Neural cell (in vitro differentiated cells): ENCODE measurements around the gene SNX22. TPM values are rescaled to one million over a fixed set of nuclear protein-coding genes. Genes with fewer than 3 reads are reported as not detected.
A peak's percentile ranks its signal among the peaks of the same experiment; 100 is the strongest.

ENCODE experiments used
- H2AFZ ChIP-seq: fragments of 200-600, 300-800 bp; sonication (generic), shearing (Covaris generic); 2 replicates; pipeline ENCODE4 v1.6.0; 2014; ENCODE audit warnings: low read depth, mild to moderate bottlenecking, antibody characterized with exemption, low read length, moderate library complexity
- H3F3A ChIP-seq: fragments of 200-600 bp; shearing (Covaris generic); 2 replicates; pipeline ENCODE4 v1.6.1; 2016; ENCODE audit warnings: mild to moderate bottlenecking, moderate library complexity, mixed read lengths, antibody characterized with exemption, low read length; ENCODE audit not compliant: insufficient read depth, poor library complexity, severe bottlenecking
- H3K27ac ChIP-seq: fragments of 200-600, 300-800 bp; sonication (generic), shearing (Covaris generic); 2 replicates; pipeline ENCODE4 v1.5.1; 2014; ENCODE audit warnings: mild to moderate bottlenecking, low read length, moderate library complexity
- H3K27me3 ChIP-seq: fragments of 300-800, 200-600 bp; sonication (generic), shearing (Covaris generic); 2 replicates; pipeline ENCODE4 v1.6.0; 2014; ENCODE audit warnings: mild to moderate bottlenecking, low read depth, low read length, moderate library complexity; ENCODE audit not compliant: insufficient read depth
- H3K36me3 ChIP-seq: fragments of 300-800, 200-600 bp; sonication (generic), shearing (Covaris generic); 2 replicates; pipeline ENCODE4 v1.5.1; 2014; ENCODE audit warnings: mild to moderate bottlenecking, antibody characterized with exemption, low read length, moderate library complexity; ENCODE audit not compliant: insufficient read depth
- H3K4me2 ChIP-seq: fragments of 300-800, 200-600 bp; sonication (generic), shearing (Covaris generic); 2 replicates; pipeline ENCODE4 v1.6.0; 2014; ENCODE audit warnings: mild to moderate bottlenecking, low read length
- H3K4me3 ChIP-seq: fragments of 300-800, 200-600 bp; sonication (generic), shearing (Covaris generic); 2 replicates; pipeline ENCODE4 v1.5.1; 2014; ENCODE audit warnings: mild to moderate bottlenecking, low read length, moderate library complexity
- H3K79me2 ChIP-seq: fragments of 200-600 bp; shearing (Covaris generic); replicated peaks from 2 replicates; pipeline ENCODE4 v1.6.0; 2014; ENCODE audit warnings: mild to moderate bottlenecking, low read length, moderate library complexity; ENCODE audit not compliant: insufficient read depth
- H3K9ac ChIP-seq: fragments of 300-800, 200-600 bp; sonication (generic), shearing (Covaris generic); 2 replicates; pipeline ENCODE4 v1.6.1; 2016; ENCODE audit warnings: mild to moderate bottlenecking, low read length, mixed read lengths
- H3K9me2 ChIP-seq: fragments of 200-600 bp; shearing (Covaris generic); 2 replicates; pipeline ENCODE4 v1.6.1; 2016; ENCODE audit warnings: mild to moderate bottlenecking, low read length, mixed read lengths; ENCODE audit not compliant: insufficient read depth
- H3K9me3 ChIP-seq: fragments of 200-600, 300-800 bp; sonication (generic), shearing (Covaris generic); 2 replicates; pipeline ENCODE4 v1.6.1; 2016; ENCODE audit warnings: mild to moderate bottlenecking, mixed run types, low read length, moderate library complexity, mixed read lengths
- H4K20me1 ChIP-seq: fragments of 200-600 bp; shearing (Covaris generic); 2 replicates; pipeline ENCODE4 v1.6.1; 2016; ENCODE audit warnings: mild to moderate bottlenecking, mixed run types; ENCODE audit not compliant: insufficient read depth
- CTCF ChIP-seq: fragments of 450-650 bp; IDR thresholded peaks from 2 replicates; pipeline ENCODE4 v1.5.1; 2014; ENCODE audit warnings: antibody characterized with exemption, mild to moderate bottlenecking, moderate library complexity; ENCODE audit not compliant: poor library complexity, severe bottlenecking
- EP300 ChIP-seq: fragments of 450-650 bp; conservative IDR thresholded peaks from 2 replicates; pipeline ENCODE4 v1.6.1; 2014; ENCODE audit warnings: antibody characterized with exemption, mild to moderate bottlenecking, moderate library complexity; ENCODE audit not compliant: poor library complexity, severe bottlenecking
- EZH2 ChIP-seq: fragments of 200-600, 300-800 bp; shearing (Covaris generic), sonication (generic); IDR thresholded peaks from 2 replicates; pipeline ENCODE4 v1.6.1; 2014; ENCODE audit warnings: antibody characterized with exemption, low read length, borderline replicate concordance, mild to moderate bottlenecking; ENCODE audit not compliant: insufficient read depth, poor library complexity, severe bottlenecking
- MXI1 ChIP-seq: fragments of 450-650 bp; conservative IDR thresholded peaks from 2 replicates; pipeline ENCODE4 v1.6.1; 2014; ENCODE audit warnings: antibody characterized with exemption, mild to moderate bottlenecking; ENCODE audit not compliant: poor library complexity, severe bottlenecking
- POLR2AphosphoS5 ChIP-seq: IDR thresholded peaks from 2 replicates; pipeline ENCODE4 v1.6.1; 2012
- RAD21 ChIP-seq: fragments of 450-650 bp; conservative IDR thresholded peaks from 2 replicates; pipeline ENCODE4 v1.6.1; 2014; ENCODE audit warnings: antibody characterized with exemption, mild to moderate bottlenecking, moderate library complexity
- SMC3 ChIP-seq: fragments of 450-650 bp; conservative IDR thresholded peaks from 2 replicates; pipeline ENCODE4 v1.6.1; 2014; ENCODE audit warnings: antibody characterized with exemption, mild to moderate bottlenecking, moderate library complexity; ENCODE audit not compliant: poor library complexity
- TAF1 ChIP-seq: IDR thresholded peaks from 2 replicates; pipeline ENCODE4 v1.6.1; 2012; ENCODE audit warnings: low read depth
- polyA plus RNA-seq: library from polyadenylated mRNA; depleted of rRNA; stranded (reverse); fragments of >200 nt; gene quantifications from 2 replicates; pipeline ENCODE4 v1.2.3, GENCODE V29; 2014
- TF ChIP-seq, protein P1 (sequence below): IDR thresholded peaks from 2 replicates; pipeline ENCODE4 v1.6.1; 2012; ENCODE audit warnings: borderline replicate concordance

SNX22 gene
- polyA plus RNA-seq, 1 donor from 2014 or later = 0.73 TPM

GRCh38 chr15:64163659-64164362, 12.3 kb downstream of the SNX22 start:
- Histone ChIP-seq H3K9me2 (no peaks in the 10 kb centered on the region), H3F3A (no peaks in the 10 kb centered on the region), H3K27ac (peak overlapping the region; percentile 42), H3K9ac (peak overlapping the region; percentile 21), H3K9me3 (no peaks in the 10 kb centered on the region), H2AFZ (no peak overlapping the region), H3K4me2 (no peak overlapping the region), H3K36me3 (no peaks in the 10 kb centered on the region), H3K4me3 (peak overlapping the region; percentile 93), H4K20me1 (no peaks in the 10 kb centered on the region), H3K27me3 (no peaks in the 10 kb centered on the region), H3K79me2 (peaks cover 10% of the 10 kb centered on the region)
- TF ChIP-seq POLR2AphosphoS5 = no peak
- no peak for TF ChIP-seq TAF1
- TF ChIP-seq EP300 = no peak
- no peak for TF ChIP-seq EZH2
- no peak for TF ChIP-seq SMC3
- no peak for TF ChIP-seq RAD21
- TF ChIP-seq CTCF = no peak
- TF ChIP-seq, protein P1, sequence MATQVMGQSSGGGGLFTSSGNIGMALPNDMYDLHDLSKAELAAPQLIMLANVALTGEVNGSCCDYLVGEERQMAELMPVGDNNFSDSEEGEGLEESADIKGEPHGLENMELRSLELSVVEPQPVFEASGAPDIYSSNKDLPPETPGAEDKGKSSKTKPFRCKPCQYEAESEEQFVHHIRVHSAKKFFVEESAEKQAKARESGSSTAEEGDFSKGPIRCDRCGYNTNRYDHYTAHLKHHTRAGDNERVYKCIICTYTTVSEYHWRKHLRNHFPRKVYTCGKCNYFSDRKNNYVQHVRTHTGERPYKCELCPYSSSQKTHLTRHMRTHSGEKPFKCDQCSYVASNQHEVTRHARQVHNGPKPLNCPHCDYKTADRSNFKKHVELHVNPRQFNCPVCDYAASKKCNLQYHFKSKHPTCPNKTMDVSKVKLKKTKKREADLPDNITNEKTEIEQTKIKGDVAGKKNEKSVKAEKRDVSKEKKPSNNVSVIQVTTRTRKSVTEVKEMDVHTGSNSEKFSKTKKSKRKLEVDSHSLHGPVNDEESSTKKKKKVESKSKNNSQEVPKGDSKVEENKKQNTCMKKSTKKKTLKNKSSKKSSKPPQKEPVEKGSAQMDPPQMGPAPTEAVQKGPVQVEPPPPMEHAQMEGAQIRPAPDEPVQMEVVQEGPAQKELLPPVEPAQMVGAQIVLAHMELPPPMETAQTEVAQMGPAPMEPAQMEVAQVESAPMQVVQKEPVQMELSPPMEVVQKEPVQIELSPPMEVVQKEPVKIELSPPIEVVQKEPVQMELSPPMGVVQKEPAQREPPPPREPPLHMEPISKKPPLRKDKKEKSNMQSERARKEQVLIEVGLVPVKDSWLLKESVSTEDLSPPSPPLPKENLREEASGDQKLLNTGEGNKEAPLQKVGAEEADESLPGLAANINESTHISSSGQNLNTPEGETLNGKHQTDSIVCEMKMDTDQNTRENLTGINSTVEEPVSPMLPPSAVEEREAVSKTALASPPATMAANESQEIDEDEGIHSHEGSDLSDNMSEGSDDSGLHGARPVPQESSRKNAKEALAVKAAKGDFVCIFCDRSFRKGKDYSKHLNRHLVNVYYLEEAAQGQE = no peak
- TF ChIP-seq MXI1 = no peak

DNA sequence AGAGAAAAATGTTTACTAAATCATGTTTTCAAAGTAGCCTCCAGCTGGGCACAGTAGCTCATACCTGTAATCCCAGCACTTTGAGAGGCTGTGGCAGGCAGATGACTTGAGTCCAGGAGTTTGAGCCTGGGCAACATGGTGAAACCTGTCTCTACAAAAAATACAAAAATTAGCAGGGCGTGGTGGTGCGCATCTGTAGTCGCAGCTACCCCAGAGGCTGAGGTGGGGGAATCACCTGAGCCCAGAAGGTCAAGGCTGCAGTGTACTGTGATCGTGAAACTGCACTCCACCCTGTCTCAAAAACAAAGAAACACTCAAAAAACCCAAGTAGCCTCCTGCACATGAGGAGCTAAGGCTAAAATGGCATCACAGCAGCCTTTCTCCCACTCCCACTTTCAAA, 12.9 kb downstream of the SNX22 start:
- H3K9me3 ChIP-seq = no peaks in the 10 kb centered on the region
- no peaks in the 10 kb centered on the region for H4K20me1 ChIP-seq
- no peak overlapping the region for H3K4me3 ChIP-seq
- H3K79me2 ChIP-seq = peaks cover 10% of the 10 kb centered on the region
- TF ChIP-seq EZH2 (no peak), MXI1 (no peak)
- H3K9me2 ChIP-seq = no peaks in the 10 kb centered on the region
- no peak overlapping the region for H3K9ac ChIP-seq
- no peak overlapping the region for H3K27ac ChIP-seq
- no peaks in the 10 kb centered on the region for H3K27me3 ChIP-seq
- H3K4me2 ChIP-seq = no peak overlapping the region
- H3K36me3 ChIP-seq = no peaks in the 10 kb centered on the region
- H3F3A ChIP-seq = no peaks in the 10 kb centered on the region
- no peak overlapping the region for H2AFZ ChIP-seq
